Adipocyte (in vitro differentiated cells): Measurements from ENCODE around the gene NHP2.

Experiments used
- DNase-seq: peaks from one replicate; pipeline ENCODE4 v3.0.0-alpha.2; 2015; ENCODE audit warnings: low read depth
- H3K27me3 ChIP-seq: replicated peaks from 2 replicates; pipeline ENCODE4 v1.7.0; 2013; ENCODE audit warnings: mild to moderate bottlenecking, low read length, moderate library complexity; ENCODE audit not compliant: control insufficient read depth, insufficient read depth
- H3K36me3 ChIP-seq: 2 replicates; pipeline ENCODE4 v1.7.0; 2013; ENCODE audit warnings: low read length, mild to moderate bottlenecking, moderate library complexity; ENCODE audit not compliant: control insufficient read depth, insufficient read depth, severe bottlenecking
- H3K4me1 ChIP-seq: 2 replicates; pipeline ENCODE4 v1.7.0; 2013; ENCODE audit warnings: mild to moderate bottlenecking, low read length, moderate library complexity; ENCODE audit not compliant: control insufficient read depth, insufficient read depth
- H3K4me3 ChIP-seq: 2 replicates; pipeline ENCODE4 v1.7.0; 2013; ENCODE audit warnings: mild to moderate bottlenecking, low read length, moderate library complexity
- H3K9ac ChIP-seq: 2 replicates; pipeline ENCODE4 v1.7.0; 2013; ENCODE audit warnings: mild to moderate bottlenecking, low read length, moderate library complexity
- H3K9me3 ChIP-seq: 2 replicates; pipeline ENCODE4 v1.7.0; 2013; ENCODE audit warnings: mild to moderate bottlenecking, low read length, moderate library complexity; ENCODE audit not compliant: control insufficient read depth

The NHP2 gene

DNA sequence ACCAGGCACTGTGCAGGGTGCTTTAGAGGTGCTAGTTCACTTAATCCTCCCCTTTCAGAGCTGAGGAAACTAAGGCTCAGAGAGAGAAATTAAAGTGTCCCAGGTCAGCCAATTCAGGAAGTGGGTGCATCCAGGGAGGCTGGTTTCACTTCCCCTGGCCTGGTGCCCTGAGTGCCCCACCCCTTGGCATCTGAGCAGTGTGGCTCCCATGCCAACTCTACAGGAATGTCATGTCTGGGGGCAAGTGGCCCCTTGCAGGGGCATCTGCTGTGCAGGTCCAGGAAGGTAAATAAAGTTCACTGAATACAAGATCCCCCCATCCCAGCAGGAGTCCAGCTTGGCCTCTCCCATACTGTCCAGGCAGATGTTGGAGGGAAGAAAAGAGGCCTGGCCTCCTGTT, 44.7 kb downstream of the NHP2 start:
- H3K27me3 ChIP-seq: peaks cover 12% of the 10 kb centered on the region
- DNase-seq: no peak
- H3K9ac ChIP-seq: no peak overlapping the region
- peaks cover 9% of the 10 kb centered on the region for H3K4me1 ChIP-seq
- no peaks in the 10 kb centered on the region for H3K9me3 ChIP-seq
- H3K36me3 ChIP-seq: no peaks in the 10 kb centered on the region
- H3K4me3 ChIP-seq: no peak overlapping the region

DNA sequence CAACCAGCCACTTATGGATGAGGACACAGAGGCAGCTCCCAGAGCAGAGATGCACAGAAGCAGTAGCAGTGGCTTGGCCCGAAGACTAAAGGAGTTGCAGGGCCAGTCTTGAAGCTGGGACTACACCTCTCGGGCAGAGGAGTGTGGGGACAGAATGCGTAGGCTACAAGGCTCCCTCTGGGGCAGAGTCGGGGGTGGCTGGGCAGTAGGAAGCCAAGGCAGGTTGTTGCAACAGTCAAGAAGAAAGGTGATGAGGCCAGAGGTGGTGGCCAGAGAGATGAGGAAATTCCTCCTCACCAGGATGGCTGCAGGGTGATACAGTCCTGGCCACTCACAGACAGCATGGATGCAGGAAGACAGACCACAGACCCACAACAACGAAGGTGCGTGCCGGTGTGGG, 45.2 kb downstream of the NHP2 start:
- Histone ChIP-seq H3K4me3 (no peak overlapping the region), H3K9me3 (no peaks in the 10 kb centered on the region), H3K27me3 (peaks cover 12% of the 10 kb centered on the region), H3K9ac (no peak overlapping the region), H3K4me1 (peaks cover 9% of the 10 kb centered on the region), H3K36me3 (no peaks in the 10 kb centered on the region)
- no peak for DNase-seq

DNA sequence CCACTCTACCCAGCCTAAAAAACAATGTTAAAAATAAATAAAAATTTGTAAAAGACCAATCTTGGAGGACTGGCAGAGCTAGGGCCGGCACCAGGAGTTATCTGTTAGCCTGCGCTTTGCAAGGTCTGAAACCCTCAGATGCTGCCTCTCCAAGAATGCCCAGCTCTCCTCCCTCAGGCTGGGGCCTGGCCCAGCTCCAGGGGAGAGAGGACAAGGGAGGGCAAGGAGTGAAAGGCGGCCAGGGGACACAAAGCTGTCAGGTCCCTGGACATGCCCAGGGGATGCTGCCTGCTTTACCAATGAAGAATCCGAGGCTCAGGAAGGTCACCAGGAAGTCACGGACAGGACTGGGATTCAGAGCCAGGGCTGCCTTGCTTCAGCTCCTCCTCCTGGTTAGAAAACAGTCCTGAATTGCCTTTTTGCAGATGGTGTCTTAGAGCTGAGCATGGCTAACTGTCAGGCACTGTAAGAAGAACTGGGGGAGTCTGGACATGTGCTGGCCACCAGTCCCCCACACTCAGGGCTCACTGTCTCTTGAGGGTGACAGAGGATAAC, 45.9 kb downstream of the NHP2 start:
- no peak overlapping the region for H3K9ac ChIP-seq
- no peak overlapping the region for H3K4me3 ChIP-seq
- DNase-seq: no peak
- peaks cover 12% of the 10 kb centered on the region for H3K27me3 ChIP-seq
- peaks cover 5% of the 10 kb centered on the region for H3K4me1 ChIP-seq
- no peaks in the 10 kb centered on the region for H3K9me3 ChIP-seq
- no peaks in the 10 kb centered on the region for H3K36me3 ChIP-seq

DNA sequence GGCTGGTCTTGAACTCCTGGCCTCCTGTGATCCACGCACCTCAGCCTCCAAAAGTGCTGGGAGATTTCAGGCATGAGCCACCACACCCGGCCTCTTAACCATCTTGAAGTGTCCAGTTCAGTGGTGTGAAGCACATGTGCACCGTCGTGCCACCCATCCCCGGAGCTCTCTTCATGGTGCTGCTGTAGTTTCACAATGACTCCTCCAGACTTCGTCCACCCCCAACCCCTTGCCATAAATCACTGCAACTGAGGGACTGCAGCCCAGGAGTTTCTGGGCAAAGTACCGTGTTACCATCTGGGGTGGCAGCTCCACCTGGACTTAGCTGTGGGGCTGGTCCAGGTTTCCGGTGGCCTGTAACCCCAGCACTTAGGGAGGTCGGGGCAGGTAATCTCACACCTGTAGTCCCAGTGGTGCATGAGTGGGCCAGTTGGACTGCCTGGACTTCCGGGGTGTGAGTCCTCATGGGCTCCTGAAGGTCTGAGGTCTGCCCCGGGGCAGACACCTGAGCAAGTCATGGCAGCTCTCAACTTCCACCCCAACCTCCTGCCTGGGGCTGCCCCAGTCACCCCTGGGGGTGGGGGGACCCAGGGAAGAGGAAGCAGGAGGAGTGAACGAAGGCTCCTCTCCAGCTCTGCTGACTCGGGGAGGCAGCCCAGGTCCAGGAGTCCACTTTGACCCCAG, 47.0 kb downstream of the NHP2 start:
- H3K4me3 ChIP-seq: no peak overlapping the region
- DNase-seq: no peak
- H3K9me3 ChIP-seq: no peaks in the 10 kb centered on the region
- no peak overlapping the region for H3K9ac ChIP-seq
- no peaks in the 10 kb centered on the region for H3K4me1 ChIP-seq
- H3K36me3 ChIP-seq: no peaks in the 10 kb centered on the region
- H3K27me3 ChIP-seq: peaks cover 12% of the 10 kb centered on the region

DNA sequence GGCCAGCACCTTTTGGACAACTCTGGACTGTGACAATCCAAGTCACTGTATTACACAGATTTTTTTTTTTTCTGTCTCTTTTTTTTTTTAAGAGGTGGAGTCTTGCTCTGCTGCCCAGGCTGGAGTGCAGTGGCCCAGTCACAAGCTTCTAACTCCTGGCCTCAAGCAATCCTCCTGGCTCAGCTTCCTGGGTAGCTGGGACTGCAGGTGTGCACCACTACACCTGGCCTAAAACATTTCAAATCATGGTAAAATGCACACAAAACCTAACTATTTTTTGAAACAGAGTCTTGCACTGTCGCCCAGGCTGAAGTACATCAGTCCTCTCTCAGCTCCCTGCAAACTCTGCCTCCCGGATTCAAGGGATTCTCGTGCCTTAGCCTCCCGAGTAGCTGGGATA, 47.6 kb downstream of the NHP2 start:
- Histone ChIP-seq H3K36me3 (no peaks in the 10 kb centered on the region), H3K4me1 (no peaks in the 10 kb centered on the region), H3K9me3 (no peaks in the 10 kb centered on the region), H3K27me3 (peaks cover 12% of the 10 kb centered on the region), H3K4me3 (no peak overlapping the region), H3K9ac (no peak overlapping the region)
- no peak for DNase-seq

DNA sequence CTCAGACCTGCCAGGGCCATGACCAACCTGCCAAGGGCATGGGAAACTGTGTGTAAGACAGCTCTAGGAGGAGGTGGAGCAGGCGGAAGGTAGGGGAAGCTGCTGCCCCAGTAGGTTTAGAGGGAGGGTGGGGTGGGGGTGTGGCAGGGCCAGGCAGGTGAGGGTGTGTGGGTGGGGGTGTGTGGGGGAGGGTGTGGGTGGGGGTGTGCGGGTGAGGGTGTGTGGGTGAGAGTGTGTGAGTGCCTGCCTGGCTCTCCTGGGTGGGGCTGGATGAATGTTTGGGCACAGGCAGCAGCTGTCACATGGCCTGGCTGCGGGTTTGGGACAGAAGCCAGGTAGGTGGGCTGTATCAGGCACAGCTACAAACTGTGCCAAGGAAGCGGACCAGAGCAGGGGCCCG, 49.2 kb downstream of the NHP2 start:
- no peaks in the 10 kb centered on the region for H3K4me1 ChIP-seq
- no peak overlapping the region for H3K4me3 ChIP-seq
- peaks cover 12% of the 10 kb centered on the region for H3K27me3 ChIP-seq
- H3K36me3 ChIP-seq: no peaks in the 10 kb centered on the region
- no peak overlapping the region for H3K9ac ChIP-seq
- no peak for DNase-seq
- H3K9me3 ChIP-seq: no peaks in the 10 kb centered on the region

DNA sequence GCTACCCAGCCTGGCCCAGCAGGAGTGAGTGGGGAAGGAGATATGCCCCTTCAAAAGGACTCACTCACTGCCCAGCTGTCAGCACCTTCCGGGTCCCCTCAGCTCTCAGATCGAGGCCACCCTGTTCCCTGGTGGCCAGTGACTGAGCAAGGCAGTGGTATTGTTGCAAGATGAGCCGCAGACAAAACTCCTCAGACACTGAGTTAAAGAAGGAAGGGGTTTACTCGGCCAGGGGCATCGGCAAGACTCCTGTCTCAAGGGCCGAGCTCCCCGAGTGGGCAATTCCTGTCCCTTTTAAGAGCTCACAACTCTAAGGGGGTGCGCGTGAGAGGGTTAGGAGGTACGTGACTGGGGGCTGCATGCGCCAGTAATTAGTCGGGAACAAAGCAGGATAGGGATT, 50.1 kb downstream of the NHP2 start:
- Histone ChIP-seq H3K27me3 (peaks cover 12% of the 10 kb centered on the region), H3K4me3 (no peak overlapping the region), H3K4me1 (no peaks in the 10 kb centered on the region), H3K9ac (no peak overlapping the region), H3K36me3 (no peaks in the 10 kb centered on the region), H3K9me3 (no peaks in the 10 kb centered on the region)
- DNase-seq: no peak
